CD4-positive, alpha-beta T cell (primary cell): Measurements from ENCODE around the gene IRF9. TPM values are rescaled to one million over a fixed set of nuclear protein-coding genes. Genes with fewer than 3 reads are reported as not detected.

Experiments
- ATAC-seq: fragments of 200-7000 bp; cut with Tn5 transposase; one replicate; pipeline ENCODE4 v1.10.0; 2022; ENCODE audit warnings: mild to moderate bottlenecking; ENCODE audit not compliant: poor library complexity
- CTCF ChIA-PET: fragments of 350-600 bp; sonication (Branson Sonifier 250); formaldehyde crosslinking; loops from one replicate; lab custom pipeline; 2021; ENCODE audit warnings: antibody characterized with exemption, inconsistent platforms; lab: Charles Lee
- POLR2A ChIA-PET: fragments of 350-600 bp; sonication (Branson Sonifier 250); formaldehyde crosslinking; loops from one replicate; lab custom pipeline; 2021; ENCODE audit warnings: antibody characterized with exemption, inconsistent platforms; lab: Charles Lee
- DNase-seq, 14 experiments: peaks; one replicate each; pipeline ENCODE4 v3.0.0-alpha.2; 2013 to 2020; ENCODE audit warnings: mixed read lengths in 2 of 14
- H3K27ac ChIP-seq, 2 donors: one replicate each; pipeline versions ENCODE4 v1.5.1 to v1.7.0; 2013; ENCODE audit warnings: low read length in 2 of 2, low read depth in 1 of 2, mild to moderate bottlenecking in 1 of 2
- H3K27me3 ChIP-seq, 2 experiments: 1 replicate in 1 of 2; 2 replicates in 1 of 2; pipeline versions ENCODE4 v1.6.1 to v1.7.0; 2013; ENCODE audit warnings: low read length in 2 of 2, control low read depth in 1 of 2, mild to moderate bottlenecking in 1 of 2, moderate library complexity in 1 of 2; ENCODE audit not compliant: insufficient read depth in 2 of 2, control insufficient read depth in 1 of 2
- H3K36me3 ChIP-seq: one replicate; pipeline ENCODE4 v1.6.1; 2013; ENCODE audit warnings: low read length, control low read depth; ENCODE audit not compliant: insufficient read depth
- H3K4me1 ChIP-seq: one replicate; pipeline ENCODE4 v1.6.1; 2013; ENCODE audit warnings: low read length, control low read depth; ENCODE audit not compliant: insufficient read depth
- H3K4me3 ChIP-seq: one replicate; pipeline ENCODE4 v1.5.1; 2013; ENCODE audit warnings: mild to moderate bottlenecking, low read length, moderate library complexity
- H3K9me3 ChIP-seq, 2 experiments: 1 replicate in 1 of 2; 2 replicates in 1 of 2; pipeline versions ENCODE4 v1.6.1 to v1.7.0; 2013; ENCODE audit warnings: low read length in 2 of 2, mild to moderate bottlenecking in 2 of 2, control low read depth in 1 of 2, moderate library complexity in 1 of 2; ENCODE audit not compliant: control insufficient read depth in 1 of 2, insufficient read depth in 1 of 2
- H3K27ac Mint-ChIP-seq: one replicate; pipeline ENCODE4 v1.8.0; 2020; ENCODE audit warnings: mixed read lengths
- H3K27me3 Mint-ChIP-seq: one replicate; pipeline ENCODE4 v1.8.0; 2021; ENCODE audit warnings: mixed read lengths
- H3K36me3 Mint-ChIP-seq: one replicate; pipeline ENCODE4 v1.8.0; 2021; ENCODE audit warnings: low read depth, mixed read lengths
- H3K4me1 Mint-ChIP-seq: one replicate; pipeline ENCODE4 v1.8.0; 2021; ENCODE audit warnings: low read depth, mixed read lengths
- H3K4me3 Mint-ChIP-seq: one replicate; pipeline ENCODE4 v1.8.0; 2020; ENCODE audit warnings: mild to moderate bottlenecking, mixed read lengths
- H3K9me3 Mint-ChIP-seq: one replicate; pipeline ENCODE4 v1.8.0; 2020; ENCODE audit warnings: mixed read lengths
- CTCF ChIP-seq: fragments of 200-600 bp; IDR thresholded peaks from one replicate; pipeline ENCODE4 v1.8.0; 2022; ENCODE audit warnings: antibody characterized with exemption, mild to moderate bottlenecking
- intact Hi-C, 2 experiments: fragments of 100-400 bp; cut with DNase I in 1 of 2; cut with micrococcal nuclease in 1 of 2; formaldehyde crosslinking; loops; one replicate each; pipeline versions ENCODE4 v1.15.1 to v1.9.0; 2023 to 2025; cut with DNase I, micrococcal nuclease
- total RNA-seq, 174 experiments: library from RNA in 2 of 174; stranded (reverse) in 2 of 174; gene quantifications; one replicate each; pipeline ENCODE4 v1.2.3 and lab custom pipeline; 2021 to 2026

The IRF9 gene
- total RNA-seq, 2 experiments from 2014 or later, result 248 to 262 TPM

- Mint-ChIP-seq H3K27ac (peak overlapping the region; percentile 91), H3K4me3 (peak overlapping the region; percentile 59)
- TF ChIP-seq CTCF, result no peak
These were observed 28.1 kb upstream of the IRF9 start for GRCh38 chr14:24132976-24133375.

GRCh38 chr14:24133735-24134134 is 27.3 kb upstream of the IRF9 start:
- Mint-ChIP-seq H3K9me3 (no peaks in the 10 kb centered on the region), H3K27me3 (no peaks in the 10 kb centered on the region), H3K27ac (peak overlapping the region; percentile 91), H3K4me1 (peaks cover 51% of the 10 kb centered on the region), H3K4me3 (no peak overlapping the region), H3K36me3 (peaks cover 23% of the 10 kb centered on the region)
- CTCF ChIA-PET, result interaction anchor here (0.6 to 5.0 kb wide), 3 partner anchors 27 to 109 kb away, joined by 3 to 33 read pairs (median 3); partner anchors contain the start of genes IRF9 and TINF2
- DNase-seq (no peak), ATAC-seq (no peak)
- no peak for TF ChIP-seq CTCF
- H3K9me3 ChIP-seq, result no peaks in the 10 kb centered on the region
- H3K27me3 ChIP-seq, result no peaks in the 10 kb centered on the region
- H3K36me3 ChIP-seq, result peaks cover 18% of the 10 kb centered on the region
- peaks cover 48% of the 10 kb centered on the region for H3K4me1 ChIP-seq
- intact Hi-C loops, result no loop called here
- POLR2A ChIA-PET, result interaction anchor here (0.7 to 11.7 kb wide), 3 partner anchors 15 to 1038 kb away, joined by 3 to 296 read pairs (median 127); partner anchors contain the start of genes DCAF11, NRL, PSME2 and RNF31
- no peak overlapping the region for H3K27ac ChIP-seq
- no peak overlapping the region for H3K4me3 ChIP-seq

More at GRCh38 chr14:24132976-24133375, 28.1 kb upstream of the IRF9 start:
- Mint-ChIP-seq H3K9me3 (no peaks in the 10 kb centered on the region), H3K4me1 (peaks cover 46% of the 10 kb centered on the region), H3K27me3 (no peaks in the 10 kb centered on the region), H3K36me3 (peaks cover 16% of the 10 kb centered on the region)
- ChIA-PET CTCF (interaction anchor here (1.5 to 1.6 kb wide), 2 partner anchors 28 to 110 kb away, joined by 3 to 5 read pairs; partner anchors contain the start of genes IRF9 and TINF2), POLR2A (interaction anchor here (0.7 to 11.7 kb wide), 7 partner anchors 8 to 1037 kb away, joined by 3 to 296 read pairs (median 13); partner anchors contain the start of genes DCAF11, EMC9, IRF9 and NRL)
- Histone ChIP-seq H3K27ac (peak overlapping the region; percentile 47 to 75), H3K9me3 (no peaks in the 10 kb centered on the region), H3K4me1 (peaks cover 42% of the 10 kb centered on the region), H3K4me3 (no peak overlapping the region), H3K36me3 (peaks cover 10% of the 10 kb centered on the region), H3K27me3 (no peaks in the 10 kb centered on the region)
- DNase-seq (no peak), ATAC-seq (no peak)
- intact Hi-C loops, result loop anchor here in 1 of 2 experiments (1.0 kb wide), 1 partner anchor 11 kb away; no protein-coding TSS in a partner anchor

- ATAC-seq (no peak), DNase-seq (no peak)
- Mint-ChIP-seq H3K36me3 (peaks cover 36% of the 10 kb centered on the region), H3K9me3 (no peaks in the 10 kb centered on the region), H3K4me1 (peaks cover 69% of the 10 kb centered on the region), H3K27ac (peak overlapping the region; percentile 85), H3K27me3 (no peaks in the 10 kb centered on the region), H3K4me3 (peak overlapping the region; percentile 94)
- peak overlapping the region; percentile 74 for H3K4me3 ChIP-seq
- H3K36me3 ChIP-seq, result peaks cover 27% of the 10 kb centered on the region
- no peaks in the 10 kb centered on the region for H3K9me3 ChIP-seq
- TF ChIP-seq CTCF, result no peak
- no peaks in the 10 kb centered on the region for H3K27me3 ChIP-seq
- H3K27ac ChIP-seq, result peak overlapping the region; percentile 72 to 88
- H3K4me1 ChIP-seq, result peaks cover 64% of the 10 kb centered on the region
- intact Hi-C loops, result loop anchor here in 1 of 2 experiments (1.0 kb wide), 1 partner anchor 20 kb away; no protein-coding TSS in a partner anchor
- ChIA-PET POLR2A (interaction anchor here (0.7 to 11.7 kb wide), 21 partner anchors 8 to 833 kb away, joined by 3 to 296 read pairs (median 7); partner anchors contain the start of genes CBLN3, CHMP4A, DCAF11 and DHRS1), CTCF (interaction anchor here (0.9 to 5.0 kb wide), 8 partner anchors 11 to 136 kb away, joined by 3 to 33 read pairs (median 6); partner anchors contain the start of genes IRF9, MDP1, PSME2 and RABGGTA)
These were observed 25.6 kb upstream of the IRF9 start for GRCh38 chr14:24135584-24135833.
